SK-N-SH treated with all-trans-retinoic acid at 6 μM for 48 hours (cell line): ENCODE measurements around the gene RFX4.

Experiments used
- ATAC-seq: fragments of 200-7000 bp; cut with Tn5 transposase; 3 replicates; pipeline ENCODE4 v1.9.1; 2020; ENCODE audit warnings: mild to moderate bottlenecking, moderate library complexity
- ARNTL ChIP-seq: fragments of 450-650 bp; formaldehyde crosslinking; IDR thresholded peaks from 2 replicates; pipeline ENCODE4 v1.5.0; 2020; ENCODE audit warnings: low read depth, mild to moderate bottlenecking, moderate library complexity, borderline replicate concordance
- BACH2 ChIP-seq: fragments of 250-450 bp; sonication (Bioruptor Pico); IDR thresholded peaks from 2 replicates; pipeline ENCODE4 v1.9.0; 2021; ENCODE audit warnings: mild to moderate bottlenecking, borderline replicate concordance
- CSDC2 ChIP-seq: fragments of 250-450 bp; sonication (Bioruptor Pico); IDR thresholded peaks from 2 replicates; pipeline ENCODE4 v1.5.0; 2020; ENCODE audit warnings: mild to moderate bottlenecking, moderate library complexity
- CSRNP3 ChIP-seq: fragments of 250-450 bp; sonication (Bioruptor Pico); IDR thresholded peaks from 2 replicates; pipeline ENCODE4 v1.5.1; 2021; ENCODE audit warnings: mild to moderate bottlenecking, moderate library complexity
- ESRRG ChIP-seq: fragments of 250-450 bp; sonication (Bioruptor Pico); IDR thresholded peaks from 2 replicates; pipeline ENCODE4 v1.6.1; 2021; ENCODE audit warnings: mild to moderate bottlenecking
- ISL1 ChIP-seq: fragments of 250-450 bp; sonication (Bioruptor Pico); IDR thresholded peaks from 2 replicates; pipeline ENCODE4 v2.1.2; 2022; ENCODE audit warnings: mild to moderate bottlenecking, moderate library complexity
- OSR1 ChIP-seq: fragments of 250-450 bp; sonication (Bioruptor Pico); IDR thresholded peaks from 2 replicates; pipeline ENCODE4 v1.8.0; 2022; ENCODE audit warnings: moderate library complexity, mild to moderate bottlenecking, inconsistent platforms
- PPARA ChIP-seq: fragments of 250-450 bp; sonication (Bioruptor Pico); IDR thresholded peaks from 2 replicates; pipeline ENCODE4 v1.5.0; 2020; ENCODE audit warnings: mild to moderate bottlenecking, borderline replicate concordance
- RARB ChIP-seq: fragments of 250-450 bp; sonication (Bioruptor Pico); IDR thresholded peaks from 2 replicates; pipeline ENCODE4 v1.8.0; 2021; ENCODE audit warnings: mild to moderate bottlenecking, moderate library complexity
- SNAI2 ChIP-seq: fragments of 250-450 bp; sonication (Bioruptor Pico); IDR thresholded peaks from 2 replicates; pipeline ENCODE4 v1.5.0; 2020; ENCODE audit warnings: mild to moderate bottlenecking, moderate library complexity
- TOX ChIP-seq: fragments of 250-450 bp; sonication (Bioruptor Pico); IDR thresholded peaks from 2 replicates; pipeline ENCODE4 v1.8.0; 2021; ENCODE audit warnings: mild to moderate bottlenecking, moderate library complexity, borderline replicate concordance
- ZFP3 ChIP-seq: fragments of 250-450 bp; sonication (Bioruptor Pico); IDR thresholded peaks from 2 replicates; pipeline ENCODE4 v1.5.0; 2020; ENCODE audit warnings: mild to moderate bottlenecking, moderate library complexity
- ZFP30 ChIP-seq: fragments of 450-650 bp; formaldehyde crosslinking; IDR thresholded peaks from 2 replicates; pipeline ENCODE4 v1.5.0; 2022; ENCODE audit warnings: mild to moderate bottlenecking, moderate library complexity
- ZNF565 ChIP-seq: fragments of 450-650 bp; formaldehyde crosslinking; conservative IDR thresholded peaks from 2 replicates; pipeline ENCODE4 v1.5.0; 2020; ENCODE audit warnings: low read depth, mild to moderate bottlenecking, moderate library complexity
- ZNF70 ChIP-seq: fragments of 450-650 bp; formaldehyde crosslinking; IDR thresholded peaks from 2 replicates; pipeline ENCODE4 v1.5.0; 2020; ENCODE audit warnings: mild to moderate bottlenecking, moderate library complexity
- ZNF8 ChIP-seq: fragments of 450-650 bp; formaldehyde crosslinking; IDR thresholded peaks from 2 replicates; pipeline ENCODE4 v1.5.0; 2020; ENCODE audit warnings: mild to moderate bottlenecking, moderate library complexity
- TF ChIP-seq, protein P1 (sequence below): fragments of 250-450 bp; sonication (Bioruptor Pico); IDR thresholded peaks from 2 replicates; pipeline ENCODE4 v1.8.0; 2020; ENCODE audit warnings: mild to moderate bottlenecking, moderate library complexity, borderline replicate concordance
- TF ChIP-seq, protein P2 (sequence below): fragments of 250-450 bp; sonication (Bioruptor Pico); IDR thresholded peaks from 2 replicates; pipeline ENCODE4 v1.8.0; 2021; ENCODE audit warnings: low read depth, mild to moderate bottlenecking, moderate library complexity, borderline replicate concordance
- TF ChIP-seq, protein P3 (sequence below): fragments of 250-450 bp; sonication (Bioruptor Pico); IDR thresholded peaks from 2 replicates; pipeline ENCODE4 v1.5.1; 2020; ENCODE audit warnings: low read depth, mild to moderate bottlenecking, moderate library complexity
- TF ChIP-seq, protein P4 (sequence below): fragments of 250-450 bp; sonication (Bioruptor Pico); IDR thresholded peaks from 2 replicates; pipeline ENCODE4 v1.5.0; 2020; ENCODE audit warnings: mild to moderate bottlenecking, moderate library complexity

RFX4 gene

DNA sequence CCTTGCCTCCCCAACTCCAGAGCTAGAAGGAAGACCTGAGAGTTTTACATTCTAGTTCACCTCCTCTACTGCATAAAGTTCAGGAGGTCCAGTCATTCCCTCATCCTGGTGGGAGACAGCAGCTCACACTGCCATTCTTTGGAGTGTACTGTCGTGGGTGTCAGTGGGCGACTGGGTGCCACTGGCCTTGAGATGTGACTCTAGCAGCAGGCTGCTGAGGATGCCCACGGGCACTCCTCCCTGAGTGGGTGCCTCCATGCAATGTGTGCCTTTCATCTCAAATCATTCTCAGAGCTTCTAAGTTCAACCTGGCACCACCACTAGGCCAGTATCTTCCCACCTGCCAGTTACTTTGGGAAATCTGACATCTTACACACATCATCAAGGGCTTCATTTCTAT is 12.5 kb downstream of the RFX4 start:
- ATAC-seq: no peak
- TF ChIP-seq, protein P1, sequence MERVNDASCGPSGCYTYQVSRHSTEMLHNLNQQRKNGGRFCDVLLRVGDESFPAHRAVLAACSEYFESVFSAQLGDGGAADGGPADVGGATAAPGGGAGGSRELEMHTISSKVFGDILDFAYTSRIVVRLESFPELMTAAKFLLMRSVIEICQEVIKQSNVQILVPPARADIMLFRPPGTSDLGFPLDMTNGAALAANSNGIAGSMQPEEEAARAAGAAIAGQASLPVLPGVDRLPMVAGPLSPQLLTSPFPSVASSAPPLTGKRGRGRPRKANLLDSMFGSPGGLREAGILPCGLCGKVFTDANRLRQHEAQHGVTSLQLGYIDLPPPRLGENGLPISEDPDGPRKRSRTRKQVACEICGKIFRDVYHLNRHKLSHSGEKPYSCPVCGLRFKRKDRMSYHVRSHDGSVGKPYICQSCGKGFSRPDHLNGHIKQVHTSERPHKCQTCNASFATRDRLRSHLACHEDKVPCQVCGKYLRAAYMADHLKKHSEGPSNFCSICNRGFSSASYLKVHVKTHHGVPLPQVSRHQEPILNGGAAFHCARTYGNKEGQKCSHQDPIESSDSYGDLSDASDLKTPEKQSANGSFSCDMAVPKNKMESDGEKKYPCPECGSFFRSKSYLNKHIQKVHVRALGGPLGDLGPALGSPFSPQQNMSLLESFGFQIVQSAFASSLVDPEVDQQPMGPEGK (CRISPR knock-in tag): no peak
- no peak for TF ChIP-seq ZNF565 (CRISPR knock-in tag)

DNA sequence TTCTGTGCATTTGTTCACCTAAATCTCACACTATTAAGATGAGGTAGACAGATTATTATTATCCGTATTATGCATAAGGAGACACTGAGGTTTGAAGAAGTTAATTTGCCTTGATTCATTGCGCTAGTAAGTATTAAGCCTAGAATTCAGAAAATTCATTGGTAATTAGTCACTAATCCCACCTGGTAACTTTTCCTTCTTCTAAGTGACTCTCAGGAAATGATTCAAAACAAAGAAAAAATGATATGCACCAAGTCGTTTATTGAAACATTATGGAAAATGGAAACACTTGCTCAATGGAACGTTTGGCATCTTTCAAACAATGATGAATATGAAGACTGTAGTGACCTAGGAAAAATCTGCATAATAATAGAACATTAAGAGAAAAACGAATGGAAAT is 15.2 kb downstream of the RFX4 start:
- ATAC-seq: no peak
- TF ChIP-seq CSRNP3 (CRISPR knock-in tag) (no peak), ZNF8 (CRISPR knock-in tag) (no peak), TOX (CRISPR knock-in tag) (no peak), RARB (no peak), CSDC2 (CRISPR knock-in tag) (no peak), OSR1 (CRISPR knock-in tag) (no peak), ZFP30 (no peak), BACH2 (CRISPR knock-in tag) (no peak), ARNTL (CRISPR knock-in tag) (no peak), SNAI2 (no peak), ESRRG (CRISPR knock-in tag) (no peak), ZFP3 (CRISPR knock-in tag) (no peak), ZNF565 (CRISPR knock-in tag) (no peak), ZNF70 (CRISPR knock-in tag) (no peak), PPARA (CRISPR knock-in tag) (no peak), ISL1 (CRISPR knock-in tag) (no peak)
- TF ChIP-seq, protein P2, sequence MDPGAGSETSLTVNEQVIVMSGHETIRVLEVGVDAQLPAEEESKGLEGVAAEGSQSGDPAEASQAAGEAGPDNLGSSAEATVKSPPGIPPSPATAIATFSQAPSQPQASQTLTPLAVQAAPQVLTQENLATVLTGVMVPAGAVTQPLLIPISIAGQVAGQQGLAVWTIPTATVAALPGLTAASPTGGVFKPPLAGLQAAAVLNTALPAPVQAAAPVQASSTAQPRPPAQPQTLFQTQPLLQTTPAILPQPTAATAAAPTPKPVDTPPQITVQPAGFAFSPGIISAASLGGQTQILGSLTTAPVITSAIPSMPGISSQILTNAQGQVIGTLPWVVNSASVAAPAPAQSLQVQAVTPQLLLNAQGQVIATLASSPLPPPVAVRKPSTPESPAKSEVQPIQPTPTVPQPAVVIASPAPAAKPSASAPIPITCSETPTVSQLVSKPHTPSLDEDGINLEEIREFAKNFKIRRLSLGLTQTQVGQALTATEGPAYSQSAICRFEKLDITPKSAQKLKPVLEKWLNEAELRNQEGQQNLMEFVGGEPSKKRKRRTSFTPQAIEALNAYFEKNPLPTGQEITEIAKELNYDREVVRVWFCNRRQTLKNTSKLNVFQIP (CRISPR knock-in tag): no peak
- TF ChIP-seq, protein P3, sequence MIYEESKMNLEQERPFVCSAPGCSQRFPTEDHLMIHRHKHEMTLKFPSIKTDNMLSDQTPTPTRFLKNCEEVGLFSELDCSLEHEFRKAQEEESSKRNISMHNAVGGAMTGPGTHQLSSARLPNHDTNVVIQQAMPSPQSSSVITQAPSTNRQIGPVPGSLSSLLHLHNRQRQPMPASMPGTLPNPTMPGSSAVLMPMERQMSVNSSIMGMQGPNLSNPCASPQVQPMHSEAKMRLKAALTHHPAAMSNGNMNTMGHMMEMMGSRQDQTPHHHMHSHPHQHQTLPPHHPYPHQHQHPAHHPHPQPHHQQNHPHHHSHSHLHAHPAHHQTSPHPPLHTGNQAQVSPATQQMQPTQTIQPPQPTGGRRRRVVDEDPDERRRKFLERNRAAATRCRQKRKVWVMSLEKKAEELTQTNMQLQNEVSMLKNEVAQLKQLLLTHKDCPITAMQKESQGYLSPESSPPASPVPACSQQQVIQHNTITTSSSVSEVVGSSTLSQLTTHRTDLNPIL: no peak
- TF ChIP-seq, protein P4, sequence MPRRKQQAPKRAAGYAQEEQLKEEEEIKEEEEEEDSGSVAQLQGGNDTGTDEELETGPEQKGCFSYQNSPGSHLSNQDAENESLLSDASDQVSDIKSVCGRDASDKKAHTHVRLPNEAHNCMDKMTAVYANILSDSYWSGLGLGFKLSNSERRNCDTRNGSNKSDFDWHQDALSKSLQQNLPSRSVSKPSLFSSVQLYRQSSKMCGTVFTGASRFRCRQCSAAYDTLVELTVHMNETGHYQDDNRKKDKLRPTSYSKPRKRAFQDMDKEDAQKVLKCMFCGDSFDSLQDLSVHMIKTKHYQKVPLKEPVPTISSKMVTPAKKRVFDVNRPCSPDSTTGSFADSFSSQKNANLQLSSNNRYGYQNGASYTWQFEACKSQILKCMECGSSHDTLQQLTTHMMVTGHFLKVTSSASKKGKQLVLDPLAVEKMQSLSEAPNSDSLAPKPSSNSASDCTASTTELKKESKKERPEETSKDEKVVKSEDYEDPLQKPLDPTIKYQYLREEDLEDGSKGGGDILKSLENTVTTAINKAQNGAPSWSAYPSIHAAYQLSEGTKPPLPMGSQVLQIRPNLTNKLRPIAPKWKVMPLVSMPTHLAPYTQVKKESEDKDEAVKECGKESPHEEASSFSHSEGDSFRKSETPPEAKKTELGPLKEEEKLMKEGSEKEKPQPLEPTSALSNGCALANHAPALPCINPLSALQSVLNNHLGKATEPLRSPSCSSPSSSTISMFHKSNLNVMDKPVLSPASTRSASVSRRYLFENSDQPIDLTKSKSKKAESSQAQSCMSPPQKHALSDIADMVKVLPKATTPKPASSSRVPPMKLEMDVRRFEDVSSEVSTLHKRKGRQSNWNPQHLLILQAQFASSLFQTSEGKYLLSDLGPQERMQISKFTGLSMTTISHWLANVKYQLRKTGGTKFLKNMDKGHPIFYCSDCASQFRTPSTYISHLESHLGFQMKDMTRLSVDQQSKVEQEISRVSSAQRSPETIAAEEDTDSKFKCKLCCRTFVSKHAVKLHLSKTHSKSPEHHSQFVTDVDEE (CRISPR knock-in tag): no peak
- TF ChIP-seq, protein P1 (CRISPR knock-in tag): no peak

DNA sequence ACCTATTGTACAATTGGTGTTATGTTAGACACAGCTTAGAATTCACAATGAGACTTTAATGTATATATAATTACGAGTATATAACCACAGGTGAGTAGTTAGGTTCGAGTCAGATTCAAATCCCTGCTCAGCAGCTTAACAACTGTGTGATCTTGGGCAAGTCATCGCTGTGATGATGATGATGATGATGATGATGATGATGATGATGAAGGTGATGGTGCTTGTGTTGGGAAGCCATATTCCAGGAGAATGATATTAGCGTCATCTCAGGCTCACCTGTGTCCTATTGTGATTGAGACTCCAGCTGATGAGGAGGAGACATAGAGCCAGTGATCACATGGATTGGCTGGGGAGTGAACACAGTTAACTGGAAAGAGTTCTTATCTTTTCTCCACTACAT is 16.5 kb downstream of the RFX4 start:
- no peak for ATAC-seq
- TF ChIP-seq, protein P4 (CRISPR knock-in tag): no peak
- TF ChIP-seq SNAI2 (no peak), RARB (no peak), ZNF565 (CRISPR knock-in tag) (no peak), ZFP3 (CRISPR knock-in tag) (no peak)
- TF ChIP-seq, protein P2 (CRISPR knock-in tag): no peak
- TF ChIP-seq, protein P1 (CRISPR knock-in tag): no peak
